Esophagus squamous epithelium (tissue), 5 donors: Measurements from ENCODE around the gene MYO1H. TPM values are rescaled to one million over a fixed set of nuclear protein-coding genes. Genes with fewer than 3 reads are reported as not detected.

ENCODE experiments used
- DNase-seq: peaks from one replicate; lab custom pipeline; 2025; lab: John Stamatoyannopoulos, UW
- H3K27ac ChIP-seq, 4 donors: fragments of 200-600 bp; sonication (generic); one replicate each; pipeline ENCODE4 v1.5.1; 2016 to 2019; ENCODE audit warnings: mild to moderate bottlenecking in 1 of 4
- H3K27me3 ChIP-seq, 4 donors: fragments of 200-600 bp; sonication (generic); 1 replicate in 3 of 4; 2 replicates in 1 of 4; pipeline versions ENCODE4 v1.5.1 to v1.6.0; 2017 to 2021; ENCODE audit warnings: antibody characterized with exemption in 1 of 4
- H3K36me3 ChIP-seq, 3 donors: fragments of 200-600 bp; sonication (generic); one replicate each; pipeline ENCODE4 v1.5.1; 2016 to 2019
- H3K4me1 ChIP-seq, 3 donors: fragments of 200-600 bp; sonication (generic); one replicate each; pipeline ENCODE4 v1.5.1; 2017 to 2019
- H3K4me3 ChIP-seq, 4 donors: fragments of 200-600 bp; sonication (generic); 1 replicate in 3 of 4; 2 replicates in 1 of 4; pipeline ENCODE4 v1.5.1; 2016 to 2019; ENCODE audit warnings: mild to moderate bottlenecking in 2 of 4, moderate library complexity in 1 of 4
- H3K9me3 ChIP-seq, 3 donors: fragments of 200-600 bp; sonication (generic); one replicate each; pipeline ENCODE4 v1.5.1; 2016 to 2019
- CTCF ChIP-seq, 6 experiments: fragments of 450-650 bp in 4 of 6; fragments of 200-600 bp in 2 of 6; sonication (generic) in 2 of 6; IDR thresholded peaks; one replicate each; pipeline ENCODE4 v1.5.1; 2016 to 2019; ENCODE audit warnings: antibody characterized with exemption in 6 of 6, mild to moderate bottlenecking in 4 of 6, moderate library complexity in 4 of 6
- POLR2A ChIP-seq, 4 donors: fragments of 450-650 bp; IDR thresholded peaks; one replicate each; pipeline ENCODE4 v1.6.1; 2017; ENCODE audit warnings: antibody characterized with exemption in 4 of 4, mild to moderate bottlenecking in 4 of 4, moderate library complexity in 3 of 4
- WGBS, 2 donors: methylation state at CpG; one replicate each; pipeline ENCODE4 v1.1.5; 2018; 5-methylcytosine and 5-hydroxymethylcytosine counted together
- intact Hi-C: fragments of 100-400 bp; cut with DNase I; formaldehyde crosslinking; loops from one replicate; pipeline ENCODE4 v1.15.0; 2022
- total RNA-seq, 4 donors: library from RNA; depleted of rRNA; stranded (reverse); fragments of >200 nt; gene quantifications; one replicate each; pipeline ENCODE4 v1.1.0, GENCODE V29; 2016
- donor health status: DM: yes; HTN: yes; CAD: no.

Gene MYO1H
- total RNA-seq, 4 donors from 2014 or later, result 0.48 to 0.83 (median 0.62) TPM; not detected in 1

GRCh38 chr12:109386059-109386433 lies 38.3 kb downstream of the MYO1H start:
- WGBS, 2 donors, result 19 to 33% methylated on average over 5 of the region's 5 CpGs
- H3K9me3 ChIP-seq, result no peaks in the 10 kb centered on the region
- no peak overlapping the region for H3K27ac ChIP-seq
- DNase-seq, result no peak
- no peaks in the 10 kb centered on the region for H3K36me3 ChIP-seq
- intact Hi-C loops, result loop anchor here (10.0 kb wide), 1 partner anchor 271 kb away; the partner anchor contains the start of gene ACACB
- peaks cover 0 to 14% (median 0%) of the 10 kb centered on the region in 3 donors for H3K4me1 ChIP-seq
- H3K27me3 ChIP-seq, result peaks cover 0 to 13% (median 0%) of the 10 kb centered on the region in 4 donors
- no peak overlapping the region for H3K4me3 ChIP-seq
- TF ChIP-seq CTCF (IDR thresholded peaks at IDR 0.05) (no peak), POLR2A (IDR thresholded peaks at IDR 0.05) (no peak)

- Histone ChIP-seq H3K9me3 (no peaks in the 10 kb centered on the region), H3K4me3 (no peak overlapping the region), H3K27ac (no peak overlapping the region), H3K27me3 (peaks cover 0 to 22% (median 0%) of the 10 kb centered on the region in 4 donors), H3K4me1 (peaks cover 0 to 14% (median 0%) of the 10 kb centered on the region in 3 donors), H3K36me3 (no peaks in the 10 kb centered on the region)
- 61 to 72% methylated on average over 7 to 9 of the region's 9 CpGs for WGBS, 2 donors
- peak in 4 of 6 experiments; percentile 21 to 46 (median 32) for TF ChIP-seq CTCF (IDR thresholded peaks at IDR 0.05)
- TF ChIP-seq POLR2A (IDR thresholded peaks at IDR 0.05), result no peak
- no peak for DNase-seq
- intact Hi-C loops, result loop anchor here (10.0 kb wide), 1 partner anchor 273 kb away; the partner anchor contains the start of gene ACACB
Observed at GRCh38 chr12:109387425-109388166, 39.9 kb downstream of the MYO1H start.

GRCh38 chr12:109388167-109388563 lies 40.5 kb downstream of the MYO1H start:
- WGBS, 2 donors, result 67 to 84% methylated on average over 3 of the region's 3 CpGs
- TF ChIP-seq CTCF (IDR thresholded peaks at IDR 0.05), result no peak
- no peak for TF ChIP-seq POLR2A (IDR thresholded peaks at IDR 0.05)

GRCh38 chr12:109389146-109389545 lies 41.4 kb downstream of the MYO1H start:
- H3K9me3 ChIP-seq, result no peaks in the 10 kb centered on the region
- no peak overlapping the region for H3K27ac ChIP-seq
- no peak overlapping the region for H3K4me3 ChIP-seq
- TF ChIP-seq POLR2A (IDR thresholded peaks at IDR 0.05) (no peak), CTCF (IDR thresholded peaks at IDR 0.05) (no peak)
- no peaks in the 10 kb centered on the region for H3K36me3 ChIP-seq
- intact Hi-C loops, result loop anchor here (10.0 kb wide), 1 partner anchor 274 kb away; the partner anchor contains the start of gene ACACB
- peaks cover 0 to 14% (median 0%) of the 10 kb centered on the region in 3 donors for H3K4me1 ChIP-seq
- no peak for DNase-seq
- peaks cover 0 to 24% (median 0%) of the 10 kb centered on the region in 4 donors for H3K27me3 ChIP-seq
- WGBS, 2 donors, result 68 to 80% methylated on average over 4 of the region's 4 CpGs

More at GRCh38 chr12:109388167-109388563, 40.5 kb downstream of the MYO1H start:
- H3K4me1 ChIP-seq, result peaks cover 0 to 14% (median 0%) of the 10 kb centered on the region in 3 donors
- H3K27ac ChIP-seq, result no peak overlapping the region
- DNase-seq, result no peak
- peaks cover 0 to 24% (median 0%) of the 10 kb centered on the region in 4 donors for H3K27me3 ChIP-seq
- H3K36me3 ChIP-seq, result no peaks in the 10 kb centered on the region
- no peaks in the 10 kb centered on the region for H3K9me3 ChIP-seq
- intact Hi-C loops, result loop anchor here (10.0 kb wide), 1 partner anchor 273 kb away; the partner anchor contains the start of gene ACACB
- no peak overlapping the region for H3K4me3 ChIP-seq
